ENCODE results near the gene ZNF491.

Gene ZNF491

DNA sequence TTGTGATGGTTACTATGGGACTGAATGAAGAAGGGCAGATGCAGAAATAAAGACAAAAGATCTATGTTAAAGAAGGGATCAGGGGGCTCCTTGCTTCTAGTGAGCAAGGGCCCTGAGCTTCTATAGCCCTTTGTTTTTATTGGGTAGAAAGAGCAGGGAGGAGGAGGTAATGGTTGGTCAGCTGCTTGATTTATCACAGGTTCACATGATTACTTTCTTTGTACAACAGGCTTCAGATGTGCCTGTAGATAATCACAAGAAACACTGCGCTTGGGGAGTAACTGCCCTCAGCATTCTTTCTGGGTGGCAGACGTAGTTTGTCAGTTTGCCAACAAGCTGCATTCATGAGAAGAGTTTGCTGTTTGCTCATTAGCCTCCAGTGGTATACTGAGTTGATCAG is 45.4 kb downstream of the ZNF491 start:
- TF ChIP-seq TCF12 (IDR thresholded peaks at IDR 0.05; ENCODE audit: low read depth) (no peak), YY1 (IDR thresholded peaks at IDR 0.05; ENCODE audit: low read depth) (no peak), FOXM1 (IDR thresholded peaks at IDR 0.05; ENCODE audit: borderline replicate concordance, low read depth) (no peak), TEAD4 (IDR thresholded peaks at IDR 0.05) (no peak), TAF1 (IDR thresholded peaks at IDR 0.05; ENCODE audit: low read depth) (no peak), EGR1 (IDR thresholded peaks at IDR 0.05) (no peak), CEBPB (IDR thresholded peaks at IDR 0.05) (no peak), RAD21 (IDR thresholded peaks at IDR 0.05; ENCODE audit: low read depth) (no peak), ZBTB7A (IDR thresholded peaks at IDR 0.05; ENCODE audit: low read depth) (no peak)
- TF ChIP-seq, protein P1, sequence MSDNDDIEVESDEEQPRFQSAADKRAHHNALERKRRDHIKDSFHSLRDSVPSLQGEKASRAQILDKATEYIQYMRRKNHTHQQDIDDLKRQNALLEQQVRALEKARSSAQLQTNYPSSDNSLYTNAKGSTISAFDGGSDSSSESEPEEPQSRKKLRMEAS (IDR thresholded peaks at IDR 0.05), result no peak
- TF ChIP-seq, protein P2, sequence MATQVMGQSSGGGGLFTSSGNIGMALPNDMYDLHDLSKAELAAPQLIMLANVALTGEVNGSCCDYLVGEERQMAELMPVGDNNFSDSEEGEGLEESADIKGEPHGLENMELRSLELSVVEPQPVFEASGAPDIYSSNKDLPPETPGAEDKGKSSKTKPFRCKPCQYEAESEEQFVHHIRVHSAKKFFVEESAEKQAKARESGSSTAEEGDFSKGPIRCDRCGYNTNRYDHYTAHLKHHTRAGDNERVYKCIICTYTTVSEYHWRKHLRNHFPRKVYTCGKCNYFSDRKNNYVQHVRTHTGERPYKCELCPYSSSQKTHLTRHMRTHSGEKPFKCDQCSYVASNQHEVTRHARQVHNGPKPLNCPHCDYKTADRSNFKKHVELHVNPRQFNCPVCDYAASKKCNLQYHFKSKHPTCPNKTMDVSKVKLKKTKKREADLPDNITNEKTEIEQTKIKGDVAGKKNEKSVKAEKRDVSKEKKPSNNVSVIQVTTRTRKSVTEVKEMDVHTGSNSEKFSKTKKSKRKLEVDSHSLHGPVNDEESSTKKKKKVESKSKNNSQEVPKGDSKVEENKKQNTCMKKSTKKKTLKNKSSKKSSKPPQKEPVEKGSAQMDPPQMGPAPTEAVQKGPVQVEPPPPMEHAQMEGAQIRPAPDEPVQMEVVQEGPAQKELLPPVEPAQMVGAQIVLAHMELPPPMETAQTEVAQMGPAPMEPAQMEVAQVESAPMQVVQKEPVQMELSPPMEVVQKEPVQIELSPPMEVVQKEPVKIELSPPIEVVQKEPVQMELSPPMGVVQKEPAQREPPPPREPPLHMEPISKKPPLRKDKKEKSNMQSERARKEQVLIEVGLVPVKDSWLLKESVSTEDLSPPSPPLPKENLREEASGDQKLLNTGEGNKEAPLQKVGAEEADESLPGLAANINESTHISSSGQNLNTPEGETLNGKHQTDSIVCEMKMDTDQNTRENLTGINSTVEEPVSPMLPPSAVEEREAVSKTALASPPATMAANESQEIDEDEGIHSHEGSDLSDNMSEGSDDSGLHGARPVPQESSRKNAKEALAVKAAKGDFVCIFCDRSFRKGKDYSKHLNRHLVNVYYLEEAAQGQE (IDR thresholded peaks at IDR 0.05; ENCODE audit: low read depth), result no peak
- TF ChIP-seq, protein P3, sequence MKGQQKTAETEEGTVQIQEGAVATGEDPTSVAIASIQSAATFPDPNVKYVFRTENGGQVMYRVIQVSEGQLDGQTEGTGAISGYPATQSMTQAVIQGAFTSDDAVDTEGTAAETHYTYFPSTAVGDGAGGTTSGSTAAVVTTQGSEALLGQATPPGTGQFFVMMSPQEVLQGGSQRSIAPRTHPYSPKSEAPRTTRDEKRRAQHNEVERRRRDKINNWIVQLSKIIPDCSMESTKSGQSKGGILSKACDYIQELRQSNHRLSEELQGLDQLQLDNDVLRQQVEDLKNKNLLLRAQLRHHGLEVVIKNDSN (IDR thresholded peaks at IDR 0.05), result no peak

DNA sequence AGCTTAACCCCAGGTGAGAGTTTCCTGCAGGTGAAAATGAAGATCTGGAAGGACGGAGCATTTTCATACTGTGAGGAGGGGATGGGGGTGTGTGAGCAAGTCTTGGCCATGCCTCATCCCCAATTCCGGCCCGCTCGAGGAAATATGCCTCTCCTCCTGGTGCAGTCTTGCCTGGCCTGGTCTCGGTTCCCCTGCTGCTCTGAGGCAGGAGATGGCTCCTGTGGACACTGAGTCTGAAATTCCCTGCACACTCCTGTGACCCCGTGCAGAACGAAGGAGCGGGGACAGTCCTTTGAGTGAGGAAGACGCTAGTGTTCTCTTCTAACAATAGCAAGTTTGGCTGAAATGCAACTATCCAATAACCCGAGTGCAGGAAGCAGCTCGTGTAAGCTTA is 49.9 kb downstream of the ZNF491 start:
- TF ChIP-seq, protein P1 (IDR thresholded peaks at IDR 0.05), result no peak
- TF ChIP-seq EGR1 (IDR thresholded peaks at IDR 0.05), result no peak
- TF ChIP-seq RAD21 (IDR thresholded peaks at IDR 0.05; ENCODE audit: low read depth), result no peak
- TF ChIP-seq TCF12 (IDR thresholded peaks at IDR 0.05; ENCODE audit: low read depth), result no peak
- TF ChIP-seq NFIC (IDR thresholded peaks at IDR 0.05), result no peak
- TF ChIP-seq EP300 (IDR thresholded peaks at IDR 0.05; ENCODE audit: borderline replicate concordance), result no peak
- no peak for TF ChIP-seq YY1 (IDR thresholded peaks at IDR 0.05; ENCODE audit: low read depth)
- TF ChIP-seq TAF1 (IDR thresholded peaks at IDR 0.05; ENCODE audit: low read depth), result no peak
- no peak for TF ChIP-seq FOXM1 (IDR thresholded peaks at IDR 0.05; ENCODE audit: borderline replicate concordance, low read depth)
- no peak for TF ChIP-seq ZBTB7A (IDR thresholded peaks at IDR 0.05; ENCODE audit: low read depth)
- TF ChIP-seq CREB1 (IDR thresholded peaks at IDR 0.05; ENCODE audit: low read depth), result no peak
- TF ChIP-seq, protein P2 (IDR thresholded peaks at IDR 0.05; ENCODE audit: low read depth), result no peak
- TF ChIP-seq, protein P3 (IDR thresholded peaks at IDR 0.05), result no peak
- no peak for TF ChIP-seq CEBPB (IDR thresholded peaks at IDR 0.05)

DNA sequence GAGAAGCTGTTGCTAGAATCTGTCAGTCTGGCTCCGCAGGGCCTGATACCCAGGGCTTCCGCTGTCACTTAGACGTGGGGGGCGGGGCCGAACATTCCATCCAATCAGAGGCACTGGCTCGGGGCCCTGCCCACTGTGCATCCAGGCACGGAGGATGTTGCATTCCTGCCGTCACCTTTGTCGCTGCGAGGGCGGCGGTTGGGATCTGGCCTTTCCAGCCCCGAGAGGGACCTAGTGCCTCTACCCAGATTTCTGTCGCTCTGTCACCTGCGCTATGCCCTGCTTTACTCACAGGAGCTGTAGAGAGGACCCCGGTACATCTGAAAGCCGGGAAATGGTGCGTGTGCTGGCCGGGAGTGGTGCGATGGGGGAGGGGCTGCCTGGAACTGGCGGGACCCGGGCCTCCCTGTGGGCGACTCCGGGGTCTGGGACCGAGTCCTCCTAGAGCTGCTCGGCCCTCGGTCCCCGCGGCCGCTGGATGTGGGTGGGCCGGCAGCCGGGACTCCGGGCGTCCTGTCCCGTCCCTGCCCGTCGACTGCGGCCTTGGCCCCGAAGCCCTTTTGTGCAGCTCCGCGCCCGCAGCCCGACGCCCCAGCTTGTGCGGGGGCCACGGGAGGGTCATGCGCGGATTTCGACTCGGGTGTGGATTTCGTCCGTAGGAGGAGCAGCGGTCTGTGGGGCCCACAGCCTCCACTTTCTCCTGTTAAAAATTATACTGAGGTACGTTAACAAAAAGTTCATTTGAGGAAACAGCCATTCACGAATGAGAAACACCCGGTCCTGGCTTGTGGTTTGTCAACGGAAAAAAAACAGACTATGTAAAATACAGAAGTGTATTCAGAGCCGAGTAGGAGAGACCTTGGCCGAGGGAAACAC is 50.5 kb downstream of the ZNF491 start, which contains the start of gene ZNF439:
Gene ZNF439 (plus strand): TSS at position 133 of the 876 bp plus-strand sequence. CDS start 142 bp downstream, at position 275.
- TF ChIP-seq, protein P1 (IDR thresholded peaks at IDR 0.05), result no peak
- TF ChIP-seq CEBPB (IDR thresholded peaks at IDR 0.05), result no peak
- no peak for TF ChIP-seq ZBTB7A (IDR thresholded peaks at IDR 0.05; ENCODE audit: low read depth)
- TF ChIP-seq, protein P3 (IDR thresholded peaks at IDR 0.05), result no peak
- no peak for TF ChIP-seq NFIC (IDR thresholded peaks at IDR 0.05)
- TF ChIP-seq EP300 (IDR thresholded peaks at IDR 0.05; ENCODE audit: borderline replicate concordance), result no peak
- TF ChIP-seq TCF12 (IDR thresholded peaks at IDR 0.05; ENCODE audit: low read depth), result no peak
- no peak for TF ChIP-seq TEAD4 (IDR thresholded peaks at IDR 0.05)
- no peak for TF ChIP-seq TAF1 (IDR thresholded peaks at IDR 0.05; ENCODE audit: low read depth)
- no peak for TF ChIP-seq EGR1 (IDR thresholded peaks at IDR 0.05)
- no peak for TF ChIP-seq FOXM1 (IDR thresholded peaks at IDR 0.05; ENCODE audit: borderline replicate concordance, low read depth)
- no peak for TF ChIP-seq CREB1 (IDR thresholded peaks at IDR 0.05; ENCODE audit: low read depth)
- no peak for TF ChIP-seq RAD21 (IDR thresholded peaks at IDR 0.05; ENCODE audit: low read depth)
- TF ChIP-seq, protein P2 (IDR thresholded peaks at IDR 0.05; ENCODE audit: low read depth), result no peak
- TF ChIP-seq YY1 (IDR thresholded peaks at IDR 0.05; ENCODE audit: low read depth), result no peak
